Stomach (tissue), 9 donors: ENCODE data around the gene THADA. TPM values are rescaled to one million over a fixed set of nuclear protein-coding genes. Genes with fewer than 3 reads are reported as not detected.

ENCODE experiments used
- DNase-seq, 2 donors: peaks; one replicate each; pipeline versions ENCODE4 v3.0.0 to v3.0.0-alpha.2; 2013 to 2019
- H3K27ac ChIP-seq, 5 donors: fragments of 200-600 bp in 4 of 5; sonication (generic) in 4 of 5; one replicate each; pipeline ENCODE4 v1.5.1; 2013 to 2019; ENCODE audit warnings: mild to moderate bottlenecking in 1 of 5, moderate library complexity in 1 of 5
- H3K27me3 ChIP-seq, 3 donors: fragments of 200-600 bp; sonication (generic); one replicate each; pipeline ENCODE4 v1.5.1; 2017 to 2019; ENCODE audit warnings: mixed run types in 1 of 3
- H3K36me3 ChIP-seq, 4 donors: fragments of 200-600 bp; sonication (generic); 1 replicate in 3 of 4; 2 replicates in 1 of 4; pipeline ENCODE4 v1.5.1; 2016 to 2019
- H3K4me1 ChIP-seq, 4 donors: fragments of 200-600 bp; sonication (generic); one replicate each; pipeline ENCODE4 v1.5.1; 2016 to 2019
- H3K4me3 ChIP-seq, 4 donors: fragments of 200-600 bp; sonication (generic) in 3 of 4; one replicate each; pipeline ENCODE4 v1.5.1; 2016 to 2019; ENCODE audit warnings: mild to moderate bottlenecking in 1 of 4
- H3K9me3 ChIP-seq, 4 donors: fragments of 200-600 bp; sonication (generic); one replicate each; pipeline ENCODE4 v1.5.1; 2016 to 2019
- EP300 ChIP-seq: sonication (generic); formaldehyde crosslinking; IDR thresholded peaks from one replicate; pipeline ENCODE4 v1.6.1; 2017; ENCODE audit warnings: antibody characterized with exemption
- POLR2A ChIP-seq, 4 donors: fragments of 450-650 bp; IDR thresholded peaks; one replicate each; pipeline ENCODE4 v1.6.1; 2016; ENCODE audit warnings: antibody characterized with exemption in 4 of 4, control low read depth in 2 of 4, mild to moderate bottlenecking in 1 of 4, moderate library complexity in 1 of 4
- POLR2AphosphoS5 ChIP-seq, 3 donors: sonication (generic); formaldehyde crosslinking; IDR thresholded peaks; one replicate each; pipeline ENCODE4 v1.6.1; 2016; ENCODE audit warnings: antibody characterized with exemption in 3 of 3
- WGBS, 5 donors: extraction: QIAGEN DNeasy Blood & Tissue Kit in 3 of 5; methylation state at CpG; one replicate each; pipeline versions ENCODE4 v1.1.5 to v1.1.7; 2013 to 2018; 5-methylcytosine and 5-hydroxymethylcytosine counted together
- intact Hi-C: fragments of 100-400 bp; cut with DNase I; formaldehyde crosslinking; loops from one replicate; pipeline ENCODE4 v1.15.1; 2023; ENCODE audit warnings: low total_unique reads
- polyA plus RNA-seq, 3 donors: library from polyadenylated mRNA; stranded (reverse); fragments of 200-250 nt; gene quantifications; one replicate each; pipeline ENCODE4 v1.2.3, GENCODE V29; 2013
- total RNA-seq, 5 donors: library from RNA; depleted of rRNA; stranded (reverse); fragments of >200 nt; gene quantifications; one replicate each; pipeline versions ENCODE4 v1.1.0 to v1.2.3, GENCODE V29; 2014 to 2016
- TF ChIP-seq, protein P1 (sequence below), 7 experiments: fragments of 450-650 bp in 4 of 7; fragments of 200-600 bp in 3 of 7; sonication (generic) in 3 of 7; IDR thresholded peaks; one replicate each; pipeline ENCODE4 v1.5.1; 2016 to 2019; ENCODE audit warnings: antibody characterized with exemption in 7 of 7, control low read depth in 2 of 7, mild to moderate bottlenecking in 1 of 7
- donor health status: healthy with polysubstance abuse.
- donor health status: Bipolar disorder and iron deficiency.
- donor health status: healthy.

THADA gene
- total and polyA plus RNA-seq, 8 donors, result 8.0 to 109 (median 31.9) TPM

GRCh38 chr2:43460611-43461365 lies 135.1 kb downstream of the THADA start:
- H3K4me1 ChIP-seq, result peaks cover 44 to 94% (median 70%) of the 10 kb centered on the region in 4 donors
- H3K4me3 ChIP-seq, result no peak overlapping the region

GRCh38 chr2:43460174-43460546 lies 135.7 kb downstream of the THADA start:
- DNase-seq, result no peak
- 84 to 100% (median 94%) methylated on average over 1 of the region's 1 CpG for WGBS, 5 donors
- no peaks in the 10 kb centered on the region for H3K27me3 ChIP-seq
- H3K4me3 ChIP-seq, result no peak overlapping the region
- H3K4me1 ChIP-seq, result peaks cover 50 to 99% (median 73%) of the 10 kb centered on the region in 4 donors
- H3K27ac ChIP-seq, result peak overlapping the region in 2 of 5 donors; percentile 50 to 69
- intact Hi-C loops, result no loop called here
- TF ChIP-seq EP300, result no peak
- TF ChIP-seq, protein P1, sequence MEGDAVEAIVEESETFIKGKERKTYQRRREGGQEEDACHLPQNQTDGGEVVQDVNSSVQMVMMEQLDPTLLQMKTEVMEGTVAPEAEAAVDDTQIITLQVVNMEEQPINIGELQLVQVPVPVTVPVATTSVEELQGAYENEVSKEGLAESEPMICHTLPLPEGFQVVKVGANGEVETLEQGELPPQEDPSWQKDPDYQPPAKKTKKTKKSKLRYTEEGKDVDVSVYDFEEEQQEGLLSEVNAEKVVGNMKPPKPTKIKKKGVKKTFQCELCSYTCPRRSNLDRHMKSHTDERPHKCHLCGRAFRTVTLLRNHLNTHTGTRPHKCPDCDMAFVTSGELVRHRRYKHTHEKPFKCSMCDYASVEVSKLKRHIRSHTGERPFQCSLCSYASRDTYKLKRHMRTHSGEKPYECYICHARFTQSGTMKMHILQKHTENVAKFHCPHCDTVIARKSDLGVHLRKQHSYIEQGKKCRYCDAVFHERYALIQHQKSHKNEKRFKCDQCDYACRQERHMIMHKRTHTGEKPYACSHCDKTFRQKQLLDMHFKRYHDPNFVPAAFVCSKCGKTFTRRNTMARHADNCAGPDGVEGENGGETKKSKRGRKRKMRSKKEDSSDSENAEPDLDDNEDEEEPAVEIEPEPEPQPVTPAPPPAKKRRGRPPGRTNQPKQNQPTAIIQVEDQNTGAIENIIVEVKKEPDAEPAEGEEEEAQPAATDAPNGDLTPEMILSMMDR (IDR thresholded peaks at IDR 0.05), result no peak
- no peak for TF ChIP-seq POLR2AphosphoS5 (IDR thresholded peaks at IDR 0.05)
- no peak for TF ChIP-seq POLR2A (IDR thresholded peaks at IDR 0.05)
- H3K36me3 ChIP-seq, result no peaks in the 10 kb centered on the region
- no peaks in the 10 kb centered on the region for H3K9me3 ChIP-seq

More at GRCh38 chr2:43460611-43461365, 135.1 kb downstream of the THADA start:
- DNase-seq, result no peak
- Histone ChIP-seq H3K27me3 (no peaks in the 10 kb centered on the region), H3K36me3 (no peaks in the 10 kb centered on the region), H3K9me3 (no peaks in the 10 kb centered on the region), H3K27ac (peak overlapping the region in 3 of 5 donors; percentile 59 to 69 (median 63))
- intact Hi-C loops, result no loop called here
- 76 to 90% (median 88%) methylated on average over 4 of the region's 4 CpGs for WGBS, 5 donors
- no peak for TF ChIP-seq POLR2A (IDR thresholded peaks at IDR 0.05)
- TF ChIP-seq, protein P1 (IDR thresholded peaks at IDR 0.05), result no peak
- TF ChIP-seq EP300, result no peak
- TF ChIP-seq POLR2AphosphoS5 (IDR thresholded peaks at IDR 0.05), result no peak

- TF ChIP-seq EP300, result no peak
- TF ChIP-seq, protein P1 (IDR thresholded peaks at IDR 0.05), result no peak
- no peak for TF ChIP-seq POLR2AphosphoS5 (IDR thresholded peaks at IDR 0.05)
- TF ChIP-seq POLR2A (IDR thresholded peaks at IDR 0.05), result no peak
- Histone ChIP-seq H3K4me1 (peaks cover 48 to 96% (median 73%) of the 10 kb centered on the region in 4 donors), H3K27ac (peak overlapping the region in 3 of 5 donors; percentile 41 to 69 (median 54)), H3K36me3 (no peaks in the 10 kb centered on the region), H3K27me3 (no peaks in the 10 kb centered on the region), H3K4me3 (no peak overlapping the region), H3K9me3 (no peaks in the 10 kb centered on the region)
- intact Hi-C loops, result no loop called here
- 68 to 86% (median 72%) methylated on average over 1 of the region's 1 CpG for WGBS, 5 donors
- DNase-seq, result no peak
These were observed 136.2 kb downstream of the THADA start for GRCh38 chr2:43459446-43460173.

DNA sequence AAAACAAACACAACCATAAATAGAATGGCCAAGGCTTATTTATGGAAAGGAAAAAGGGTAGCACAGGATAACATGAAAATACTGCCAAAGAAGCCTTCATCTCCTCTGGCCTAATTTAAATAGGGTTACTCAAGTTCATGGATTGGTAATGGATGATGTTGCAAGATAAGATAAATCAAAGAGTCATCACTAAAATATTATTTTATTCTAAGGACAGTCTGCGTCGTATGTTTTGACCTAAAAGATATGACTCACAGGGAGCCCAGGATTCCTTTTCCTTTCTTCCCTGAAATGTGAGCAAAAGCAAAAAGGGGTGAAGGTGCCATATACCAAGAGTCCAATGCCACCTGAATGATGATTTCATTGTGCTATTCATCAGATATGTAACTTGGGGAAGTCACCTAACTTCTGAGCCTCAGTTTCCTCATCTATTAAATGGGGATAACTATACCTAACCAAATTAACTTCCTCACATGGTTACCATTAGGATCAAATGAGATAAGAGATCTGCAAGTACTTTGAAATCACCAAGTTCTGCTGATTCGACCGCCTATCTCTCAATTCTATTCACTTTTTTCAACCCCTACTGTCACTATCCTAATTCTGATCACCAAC lies 137.7 kb downstream of the THADA start:
- intact Hi-C loops, result no loop called here
- H3K9me3 ChIP-seq, result no peaks in the 10 kb centered on the region
- H3K4me3 ChIP-seq, result no peak overlapping the region
- DNase-seq, result no peak
- no peaks in the 10 kb centered on the region for H3K36me3 ChIP-seq
- no peaks in the 10 kb centered on the region for H3K27me3 ChIP-seq
- no peak for TF ChIP-seq POLR2A (IDR thresholded peaks at IDR 0.05)
- TF ChIP-seq, protein P1 (IDR thresholded peaks at IDR 0.05), result no peak
- TF ChIP-seq POLR2AphosphoS5 (IDR thresholded peaks at IDR 0.05), result peak in 1 of 3 donors; percentile 29
- no peak for TF ChIP-seq EP300
- peak overlapping the region in 4 of 5 donors; percentile 9 to 54 (median 34) for H3K27ac ChIP-seq
- H3K4me1 ChIP-seq, result peaks cover 35 to 86% (median 62%) of the 10 kb centered on the region in 4 donors
- 71 to 85% (median 81%) methylated on average over 4 of the region's 4 CpGs for WGBS, 5 donors
